Measurements from ENCODE around the gene PIP4P1.

PIP4P1 gene

GRCh38 chr14:20409226-20409625, 52.0 kb downstream of the PIP4P1 start:
- no peak overlapping the region for H3K27ac ChIP-seq
- H3K27me3 ChIP-seq, result no peaks in the 10 kb centered on the region
- peaks cover 11 to 17% of the 10 kb centered on the region in 2 experiments for H3K4me1 ChIP-seq (ENCODE audit: control insufficient read depth in 1 of 2, insufficient read depth in 1 of 2, low read depth in 1 of 2, low read length in 1 of 2)
- peaks cover 42% of the 10 kb centered on the region for H3K36me3 ChIP-seq
- H3K4me3 ChIP-seq (ENCODE audit: low read depth in 1 of 2, low read length in 1 of 2), result no peak overlapping the region
- no peak for TF ChIP-seq CTCF (IDR thresholded peaks at IDR 0.05)
- H3K9me3 ChIP-seq, result no peaks in the 10 kb centered on the region
